Measurements from ENCODE around the gene PTPRA. TPM values are rescaled to one million over a fixed set of nuclear protein-coding genes. Genes with fewer than 3 reads are reported as not detected.

The PTPRA gene
- total and polyA plus RNA-seq, 5 donors from 2014 or later: 26.2 to 103 (median 35.1) TPM

DNA sequence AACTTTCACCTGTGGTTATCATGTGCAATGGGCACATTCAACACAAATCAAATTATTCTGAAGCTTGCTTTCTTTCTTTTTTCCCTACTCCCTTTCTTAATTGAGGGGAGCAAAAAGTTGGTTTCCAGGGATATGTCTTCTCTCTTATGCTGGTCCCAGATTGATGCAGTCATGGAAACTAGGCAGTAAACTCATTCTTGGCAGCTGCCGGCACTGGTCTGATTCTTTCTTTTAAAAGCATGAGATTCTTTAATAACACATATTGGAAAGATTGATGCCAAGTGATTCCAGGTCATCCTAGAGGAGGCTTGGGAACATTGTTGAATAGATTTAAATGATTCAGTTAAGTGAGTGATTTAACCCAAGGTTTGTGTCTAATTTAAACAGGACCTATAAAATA lies 29.0 kb downstream of the PTPRA start:
- Histone ChIP-seq H3K9me3 (ENCODE audit: control insufficient read depth in 2 of 2, low read length in 2 of 2) (no peaks in the 10 kb centered on the region), H3K4me3 (ENCODE audit: low read depth, low read length) (no peak overlapping the region), H3K27me3 (ENCODE audit: control insufficient read depth, insufficient read depth, low read length) (no peaks in the 10 kb centered on the region), H3K27ac (ENCODE audit: insufficient read depth, low read length, poor library complexity, severe bottlenecking) (no peak overlapping the region), H3K4me1 (ENCODE audit: control insufficient read depth, insufficient read depth, low read length, poor library complexity, severe bottlenecking) (peaks cover 13% of the 10 kb centered on the region), H3K36me3 (ENCODE audit: control insufficient read depth, insufficient read depth, low read length) (no peaks in the 10 kb centered on the region)
- H3K27ac Mint-ChIP-seq: peak overlapping the region in 1 of 3 donors; percentile 8
- DNase-seq (no peak), ATAC-seq (ENCODE audit: low read depth in 2 of 2) (no peak)
- H3K27me3 Mint-ChIP-seq: no peaks in the 10 kb centered on the region
- no peaks in the 10 kb centered on the region for H3K9me3 Mint-ChIP-seq
- H3K36me3 Mint-ChIP-seq: no peaks in the 10 kb centered on the region
- peak overlapping the region in 2 of 4 donors; percentile 38 to 43 for H3K4me3 Mint-ChIP-seq
- H3K4me1 Mint-ChIP-seq: peaks cover 23 to 62% (median 46%) of the 10 kb centered on the region in 4 donors

- no peak for ATAC-seq (ENCODE audit: low read depth in 2 of 2)
- Histone ChIP-seq H3K27ac (ENCODE audit: insufficient read depth, low read length, poor library complexity, severe bottlenecking) (no peak overlapping the region), H3K4me1 (ENCODE audit: control insufficient read depth, insufficient read depth, low read length, poor library complexity, severe bottlenecking) (peaks cover 13% of the 10 kb centered on the region), H3K27me3 (ENCODE audit: control insufficient read depth, insufficient read depth, low read length) (no peaks in the 10 kb centered on the region), H3K9me3 (ENCODE audit: control insufficient read depth in 2 of 2, low read length in 2 of 2) (no peaks in the 10 kb centered on the region), H3K36me3 (ENCODE audit: control insufficient read depth, insufficient read depth, low read length) (no peaks in the 10 kb centered on the region), H3K4me3 (ENCODE audit: low read depth, low read length) (no peak overlapping the region)
- no peaks in the 10 kb centered on the region for H3K36me3 Mint-ChIP-seq
- no peaks in the 10 kb centered on the region for H3K27me3 Mint-ChIP-seq
- H3K27ac Mint-ChIP-seq: no peak overlapping the region
- no peaks in the 10 kb centered on the region for H3K9me3 Mint-ChIP-seq
- H3K4me3 Mint-ChIP-seq: no peak overlapping the region
- no peak for DNase-seq
- peaks cover 23 to 58% (median 47%) of the 10 kb centered on the region in 4 donors for H3K4me1 Mint-ChIP-seq
Observed at GRCh38 chr20:2902818-2903217, 29.5 kb downstream of the PTPRA start.

- Mint-ChIP-seq H3K4me1 (peaks cover 23 to 61% (median 49%) of the 10 kb centered on the region in 4 donors), H3K36me3 (no peaks in the 10 kb centered on the region), H3K9me3 (no peaks in the 10 kb centered on the region), H3K27ac (no peak overlapping the region), H3K4me3 (no peak overlapping the region), H3K27me3 (no peaks in the 10 kb centered on the region)
- DNase-seq (no peak), ATAC-seq (ENCODE audit: low read depth in 2 of 2) (no peak)
- H3K27me3 ChIP-seq (ENCODE audit: control insufficient read depth, insufficient read depth, low read length): no peaks in the 10 kb centered on the region
- H3K4me1 ChIP-seq (ENCODE audit: control insufficient read depth, insufficient read depth, low read length, poor library complexity, severe bottlenecking): peaks cover 13% of the 10 kb centered on the region
- H3K4me3 ChIP-seq (ENCODE audit: low read depth, low read length): no peak overlapping the region
- no peaks in the 10 kb centered on the region for H3K9me3 ChIP-seq (ENCODE audit: control insufficient read depth in 2 of 2, low read length in 2 of 2)
- no peaks in the 10 kb centered on the region for H3K36me3 ChIP-seq (ENCODE audit: control insufficient read depth, insufficient read depth, low read length)
- no peak overlapping the region for H3K27ac ChIP-seq (ENCODE audit: insufficient read depth, low read length, poor library complexity, severe bottlenecking)
Observed at GRCh38 chr20:2903686-2904085, 30.4 kb downstream of the PTPRA start.

GRCh38 chr20:2907519-2907918 lies 34.2 kb downstream of the PTPRA start:
- H3K9me3 Mint-ChIP-seq: no peaks in the 10 kb centered on the region
- Histone ChIP-seq H3K36me3 (ENCODE audit: control insufficient read depth, insufficient read depth, low read length) (no peaks in the 10 kb centered on the region), H3K4me1 (ENCODE audit: control insufficient read depth, insufficient read depth, low read length, poor library complexity, severe bottlenecking) (no peaks in the 10 kb centered on the region), H3K27ac (ENCODE audit: insufficient read depth, low read length, poor library complexity, severe bottlenecking) (no peak overlapping the region), H3K9me3 (ENCODE audit: control insufficient read depth in 2 of 2, low read length in 2 of 2) (no peaks in the 10 kb centered on the region), H3K27me3 (ENCODE audit: control insufficient read depth, insufficient read depth, low read length) (no peaks in the 10 kb centered on the region), H3K4me3 (ENCODE audit: low read depth, low read length) (no peak overlapping the region)
- DNase-seq: no peak
- H3K27me3 Mint-ChIP-seq: no peaks in the 10 kb centered on the region
- no peak overlapping the region for H3K4me3 Mint-ChIP-seq
- no peak overlapping the region for H3K27ac Mint-ChIP-seq
- H3K4me1 Mint-ChIP-seq: peaks cover 16 to 28% (median 20%) of the 10 kb centered on the region in 4 donors
- ATAC-seq (ENCODE audit: low read depth in 2 of 2): no peak
- peaks cover 2% of the 10 kb centered on the region for H3K36me3 Mint-ChIP-seq

DNA sequence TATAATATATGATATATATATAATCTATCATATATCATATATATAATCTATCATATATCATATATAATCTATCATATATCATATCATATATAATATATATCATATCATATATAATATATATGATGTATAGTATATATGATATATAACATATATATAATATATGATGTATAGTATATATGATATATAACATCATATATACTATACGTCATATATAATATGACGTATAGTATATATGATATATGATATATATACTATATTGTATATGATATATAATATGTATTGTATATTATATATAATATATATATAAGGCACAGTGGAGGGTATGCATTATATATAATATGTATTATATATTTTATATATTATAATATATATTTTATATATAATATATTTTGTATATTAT lies 36.7 kb downstream of the PTPRA start:
- no peak overlapping the region for H3K27ac ChIP-seq (ENCODE audit: insufficient read depth, low read length, poor library complexity, severe bottlenecking)
- no peaks in the 10 kb centered on the region for H3K27me3 ChIP-seq (ENCODE audit: control insufficient read depth, insufficient read depth, low read length)
- DNase-seq (no peak), ATAC-seq (ENCODE audit: low read depth in 2 of 2) (no peak)
- H3K36me3 ChIP-seq (ENCODE audit: control insufficient read depth, insufficient read depth, low read length): no peaks in the 10 kb centered on the region
- Mint-ChIP-seq H3K9me3 (no peaks in the 10 kb centered on the region), H3K4me3 (no peak overlapping the region), H3K4me1 (peaks cover 17 to 21% (median 18%) of the 10 kb centered on the region in 4 donors), H3K27ac (no peak overlapping the region), H3K36me3 (peaks cover 5% of the 10 kb centered on the region), H3K27me3 (no peaks in the 10 kb centered on the region)
- H3K4me1 ChIP-seq (ENCODE audit: control insufficient read depth, insufficient read depth, low read length, poor library complexity, severe bottlenecking): no peaks in the 10 kb centered on the region
- H3K9me3 ChIP-seq (ENCODE audit: control insufficient read depth in 2 of 2, low read length in 2 of 2): no peaks in the 10 kb centered on the region
- H3K4me3 ChIP-seq (ENCODE audit: low read depth, low read length): no peak overlapping the region

- no peak for ATAC-seq (ENCODE audit: low read depth in 2 of 2)
- Mint-ChIP-seq H3K4me3 (no peak overlapping the region), H3K4me1 (peaks cover 11 to 23% (median 18%) of the 10 kb centered on the region in 4 donors), H3K36me3 (peaks cover 6% of the 10 kb centered on the region), H3K9me3 (no peaks in the 10 kb centered on the region), H3K27ac (peak overlapping the region in 1 of 3 donors; percentile 55), H3K27me3 (no peaks in the 10 kb centered on the region)
- H3K9me3 ChIP-seq (ENCODE audit: control insufficient read depth in 2 of 2, low read length in 2 of 2): no peaks in the 10 kb centered on the region
- H3K27ac ChIP-seq (ENCODE audit: insufficient read depth, low read length, poor library complexity, severe bottlenecking): no peak overlapping the region
- no peaks in the 10 kb centered on the region for H3K4me1 ChIP-seq (ENCODE audit: control insufficient read depth, insufficient read depth, low read length, poor library complexity, severe bottlenecking)
- H3K27me3 ChIP-seq (ENCODE audit: control insufficient read depth, insufficient read depth, low read length): no peaks in the 10 kb centered on the region
- peak in 1 of 3 donors; percentile 12 for DNase-seq
- H3K4me3 ChIP-seq (ENCODE audit: low read depth, low read length): no peak overlapping the region
- H3K36me3 ChIP-seq (ENCODE audit: control insufficient read depth, insufficient read depth, low read length): no peaks in the 10 kb centered on the region
Observed at GRCh38 chr20:2911200-2911599, 37.9 kb downstream of the PTPRA start.

- H3K27ac ChIP-seq (ENCODE audit: insufficient read depth, low read length, poor library complexity, severe bottlenecking): no peak overlapping the region
- Mint-ChIP-seq H3K4me3 (no peak overlapping the region), H3K36me3 (peaks cover 12% of the 10 kb centered on the region), H3K27me3 (no peaks in the 10 kb centered on the region), H3K27ac (no peak overlapping the region), H3K9me3 (no peaks in the 10 kb centered on the region), H3K4me1 (peaks cover 11 to 28% (median 26%) of the 10 kb centered on the region in 4 donors)
- no peaks in the 10 kb centered on the region for H3K9me3 ChIP-seq (ENCODE audit: control insufficient read depth in 2 of 2, low read length in 2 of 2)
- H3K27me3 ChIP-seq (ENCODE audit: control insufficient read depth, insufficient read depth, low read length): no peaks in the 10 kb centered on the region
- H3K4me3 ChIP-seq (ENCODE audit: low read depth, low read length): no peak overlapping the region
- ATAC-seq (ENCODE audit: low read depth in 2 of 2) (peak in 1 of 2 donors; percentile 31), DNase-seq (peak in 1 of 3 donors; percentile 17)
- H3K4me1 ChIP-seq (ENCODE audit: control insufficient read depth, insufficient read depth, low read length, poor library complexity, severe bottlenecking): no peaks in the 10 kb centered on the region
- H3K36me3 ChIP-seq (ENCODE audit: control insufficient read depth, insufficient read depth, low read length): no peaks in the 10 kb centered on the region
Observed at GRCh38 chr20:2914160-2914559, 40.9 kb downstream of the PTPRA start.

GRCh38 chr20:2917266-2917665 lies 44.0 kb downstream of the PTPRA start:
- ATAC-seq (ENCODE audit: low read depth in 2 of 2) (no peak), DNase-seq (no peak)
- Mint-ChIP-seq H3K27me3 (no peaks in the 10 kb centered on the region), H3K9me3 (no peaks in the 10 kb centered on the region), H3K4me3 (no peak overlapping the region), H3K27ac (no peak overlapping the region), H3K4me1 (peaks cover 10 to 44% (median 37%) of the 10 kb centered on the region in 4 donors), H3K36me3 (peaks cover 10% of the 10 kb centered on the region)
- Histone ChIP-seq H3K27me3 (ENCODE audit: control insufficient read depth, insufficient read depth, low read length) (no peaks in the 10 kb centered on the region), H3K4me1 (ENCODE audit: control insufficient read depth, insufficient read depth, low read length, poor library complexity, severe bottlenecking) (no peaks in the 10 kb centered on the region), H3K27ac (ENCODE audit: insufficient read depth, low read length, poor library complexity, severe bottlenecking) (no peak overlapping the region), H3K9me3 (ENCODE audit: control insufficient read depth in 2 of 2, low read length in 2 of 2) (no peaks in the 10 kb centered on the region), H3K4me3 (ENCODE audit: low read depth, low read length) (no peak overlapping the region), H3K36me3 (ENCODE audit: control insufficient read depth, insufficient read depth, low read length) (peaks cover 5% of the 10 kb centered on the region)

Data from CD4-positive, CD25-positive, alpha-beta regulatory T cell (primary cell).